ENCODE measurements around the gene NTN1. TPM values are rescaled to one million over a fixed set of nuclear protein-coding genes. Genes with fewer than 3 reads are reported as not detected.

NTN1 gene
- total RNA-seq, 1 donor = 0.36 TPM

GRCh38 chr17:9020096-9020823 is 1.1 kb upstream of the NTN1 start:
- DNase-seq (ENCODE audit: insufficient read length, low spot score, missing footprints) = no peak
- TF ChIP-seq CTCF (IDR thresholded peaks at IDR 0.05; ENCODE audit: extremely low read depth, low read depth, low read length) = no peak
- H3K4me2 ChIP-seq (ENCODE audit: insufficient read depth, low read length) = no peak overlapping the region

GRCh38 chr17:9020824-9021157 is 519 bp upstream of the NTN1 start:
- H3K36me3 ChIP-seq (ENCODE audit: insufficient read depth, low read length) = no peaks in the 10 kb centered on the region
- H3K4me1 ChIP-seq (ENCODE audit: insufficient read depth, low read length) = no peaks in the 10 kb centered on the region
- no peak for TF ChIP-seq CTCF (IDR thresholded peaks at IDR 0.05; ENCODE audit: extremely low read depth, low read depth, low read length)
- H3K4me3 ChIP-seq (ENCODE audit: insufficient read depth, low read length) = peak overlapping the region; percentile 53
- H3K4me2 ChIP-seq (ENCODE audit: insufficient read depth, low read length) = peak overlapping the region; percentile 23
- H3K27ac ChIP-seq (ENCODE audit: low read depth, low read length) = no peak overlapping the region
- peaks cover 43% of the 10 kb centered on the region for H3K27me3 ChIP-seq (ENCODE audit: insufficient read depth, low read length)
- H2AFZ ChIP-seq (ENCODE audit: low read length) = no peak overlapping the region
- no peaks in the 10 kb centered on the region for H3K79me2 ChIP-seq (ENCODE audit: insufficient read depth, low read length)
- no peaks in the 10 kb centered on the region for H3K9me3 ChIP-seq (ENCODE audit: low read depth, low read length)
- no peak for DNase-seq (ENCODE audit: insufficient read length, low spot score, missing footprints)
- no peaks in the 10 kb centered on the region for H4K20me1 ChIP-seq (ENCODE audit: insufficient read depth, low read length)

More at GRCh38 chr17:9020096-9020823, 1.1 kb upstream of the NTN1 start:
- no peak overlapping the region for H2AFZ ChIP-seq (ENCODE audit: low read length)
- no peak overlapping the region for H3K4me3 ChIP-seq (ENCODE audit: insufficient read depth, low read length)
- H3K27ac ChIP-seq (ENCODE audit: low read depth, low read length) = no peak overlapping the region
- H3K27me3 ChIP-seq (ENCODE audit: insufficient read depth, low read length) = peaks cover 40% of the 10 kb centered on the region
- no peaks in the 10 kb centered on the region for H3K79me2 ChIP-seq (ENCODE audit: insufficient read depth, low read length)
- H4K20me1 ChIP-seq (ENCODE audit: insufficient read depth, low read length) = no peaks in the 10 kb centered on the region
- H3K36me3 ChIP-seq (ENCODE audit: insufficient read depth, low read length) = no peaks in the 10 kb centered on the region
- H3K4me1 ChIP-seq (ENCODE audit: insufficient read depth, low read length) = no peaks in the 10 kb centered on the region
- H3K9me3 ChIP-seq (ENCODE audit: low read depth, low read length) = no peaks in the 10 kb centered on the region

- Histone ChIP-seq H3K79me2 (ENCODE audit: insufficient read depth, low read length) (no peaks in the 10 kb centered on the region), H3K4me2 (ENCODE audit: insufficient read depth, low read length) (peak overlapping the region; percentile 43), H3K36me3 (ENCODE audit: insufficient read depth, low read length) (no peaks in the 10 kb centered on the region), H3K4me1 (ENCODE audit: insufficient read depth, low read length) (no peaks in the 10 kb centered on the region), H2AFZ (ENCODE audit: low read length) (no peak overlapping the region), H3K9me3 (ENCODE audit: low read depth, low read length) (no peaks in the 10 kb centered on the region), H3K4me3 (ENCODE audit: insufficient read depth, low read length) (peak overlapping the region; percentile 46), H3K27ac (ENCODE audit: low read depth, low read length) (no peak overlapping the region), H3K27me3 (ENCODE audit: insufficient read depth, low read length) (peaks cover 43% of the 10 kb centered on the region), H4K20me1 (ENCODE audit: insufficient read depth, low read length) (no peaks in the 10 kb centered on the region)
- no peak for TF ChIP-seq CTCF (IDR thresholded peaks at IDR 0.05; ENCODE audit: extremely low read depth, low read depth, low read length)
- DNase-seq (ENCODE audit: insufficient read length, low spot score, missing footprints) = peak; percentile 85
These were observed 772 bp downstream of the NTN1 start for GRCh38 chr17:9021992-9022572.

- H3K27ac ChIP-seq (ENCODE audit: low read depth, low read length) = no peak overlapping the region
- no peaks in the 10 kb centered on the region for H3K9me3 ChIP-seq (ENCODE audit: low read depth, low read length)
- no peak for TF ChIP-seq CTCF (IDR thresholded peaks at IDR 0.05; ENCODE audit: extremely low read depth, low read depth, low read length)
- no peaks in the 10 kb centered on the region for H4K20me1 ChIP-seq (ENCODE audit: insufficient read depth, low read length)
- peak overlapping the region; percentile 43 for H3K4me2 ChIP-seq (ENCODE audit: insufficient read depth, low read length)
- peak; percentile 74 for DNase-seq (ENCODE audit: insufficient read length, low spot score, missing footprints)
- H3K4me1 ChIP-seq (ENCODE audit: insufficient read depth, low read length) = no peaks in the 10 kb centered on the region
- H3K36me3 ChIP-seq (ENCODE audit: insufficient read depth, low read length) = no peaks in the 10 kb centered on the region
- peaks cover 43% of the 10 kb centered on the region for H3K27me3 ChIP-seq (ENCODE audit: insufficient read depth, low read length)
- no peak overlapping the region for H3K4me3 ChIP-seq (ENCODE audit: insufficient read depth, low read length)
- H3K79me2 ChIP-seq (ENCODE audit: insufficient read depth, low read length) = no peaks in the 10 kb centered on the region
- H2AFZ ChIP-seq (ENCODE audit: low read length) = no peak overlapping the region
These were observed 1.5 kb downstream of the NTN1 start for GRCh38 chr17:9022573-9023391.
